H1 (cell line): ENCODE data around the gene PDE2A. TPM values are rescaled to one million over a fixed set of nuclear protein-coding genes. Genes with fewer than 3 reads are reported as not detected.

Source experiments
- ASH2L ChIP-seq: fragments of 200-600, 300-600 bp; sonication (generic); IDR thresholded peaks from one replicate; pipeline ENCODE4 v1.7.1; 2017; ENCODE audit warnings: low read length
- POU5F1 ChIP-seq: IDR thresholded peaks from 2 replicates; pipeline ENCODE4 v1.6.1; 2011; ENCODE audit warnings: low read depth, mild to moderate bottlenecking, low read length, moderate library complexity
- polyA plus RNA-seq, 7 experiments: library from polyadenylated mRNA; depleted of rRNA in 3 of 7; stranded (reverse) in 5 of 7; unstranded in 2 of 7; fragments of >200 nt in 5 of 7; fragments of 200-250 nt in 2 of 7; gene quantifications; 1 replicate in 5 of 7; 2 replicates in 1 of 7; 4 replicates in 1 of 7; pipeline versions ENCODE4 v1.2.1 to v1.2.3, GENCODE V29; 2011 to 2013; ENCODE audit warnings: missing spikeins in 2 of 7, mixed read lengths in 2 of 7
- total RNA-seq: library from RNA; stranded (reverse); fragmentation: NEBNext Ultra II Directional; extraction: Animal tissue kit (Norgen Biotek cat#: 25700); gene quantifications from 2 replicates; pipeline ENCODE4 v1.2.1, GENCODE V29; 2021

PDE2A gene
- total and polyA plus RNA-seq, 2 of the 8 experiments (the other 6 are each of a cell fraction or from before 2014, with no cell fraction given): 3.4 to 7.1 TPM

DNA sequence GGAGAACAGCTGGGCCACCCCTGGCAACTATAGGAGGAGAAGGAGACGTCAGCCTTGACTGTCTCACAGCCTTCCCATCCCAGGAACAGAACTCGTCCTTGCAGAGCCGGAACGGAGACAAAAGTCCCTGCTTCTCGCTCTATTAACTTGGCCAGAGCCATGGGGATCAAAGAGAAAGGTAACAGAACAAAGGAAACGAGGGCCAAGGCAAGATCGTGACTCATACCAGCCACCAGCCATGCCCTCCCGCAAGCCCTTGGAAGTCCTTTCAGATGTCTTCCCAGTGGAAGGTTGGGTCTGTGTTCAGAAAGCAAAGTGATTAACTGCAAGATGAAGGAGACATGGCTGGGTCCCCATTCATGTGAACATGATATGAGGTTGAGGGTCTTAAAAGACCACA lies 64.7 kb downstream of the PDE2A start (continued):
- TF ChIP-seq POU5F1 (no peak), ASH2L (no peak)
